Muscle of back (tissue), 11 donors: Measurements from ENCODE around the gene ZC3H7A. TPM values are rescaled to one million over a fixed set of nuclear protein-coding genes. Genes with fewer than 3 reads are reported as not detected.

Experiments
- DNase-seq, 3 donors: peaks; one replicate each; pipeline versions ENCODE4 v3.0.0 to v3.0.0-alpha.2; 2013
- polyA plus RNA-seq, 10 donors: library from polyadenylated mRNA; unstranded; fragments of 120-200 nt; gene quantifications; one replicate each; pipeline ENCODE4 v1.2.1, GENCODE V29; 2013; ENCODE audit not compliant: insufficient read length in 10 of 10

Gene ZC3H7A
- polyA plus RNA-seq, 10 donors = 31.6 to 73.4 (median 46.3) TPM

GRCh38 chr16:11706180-11706742 lies 90.8 kb downstream of the ZC3H7A start:
- DNase-seq = no peak

DNA sequence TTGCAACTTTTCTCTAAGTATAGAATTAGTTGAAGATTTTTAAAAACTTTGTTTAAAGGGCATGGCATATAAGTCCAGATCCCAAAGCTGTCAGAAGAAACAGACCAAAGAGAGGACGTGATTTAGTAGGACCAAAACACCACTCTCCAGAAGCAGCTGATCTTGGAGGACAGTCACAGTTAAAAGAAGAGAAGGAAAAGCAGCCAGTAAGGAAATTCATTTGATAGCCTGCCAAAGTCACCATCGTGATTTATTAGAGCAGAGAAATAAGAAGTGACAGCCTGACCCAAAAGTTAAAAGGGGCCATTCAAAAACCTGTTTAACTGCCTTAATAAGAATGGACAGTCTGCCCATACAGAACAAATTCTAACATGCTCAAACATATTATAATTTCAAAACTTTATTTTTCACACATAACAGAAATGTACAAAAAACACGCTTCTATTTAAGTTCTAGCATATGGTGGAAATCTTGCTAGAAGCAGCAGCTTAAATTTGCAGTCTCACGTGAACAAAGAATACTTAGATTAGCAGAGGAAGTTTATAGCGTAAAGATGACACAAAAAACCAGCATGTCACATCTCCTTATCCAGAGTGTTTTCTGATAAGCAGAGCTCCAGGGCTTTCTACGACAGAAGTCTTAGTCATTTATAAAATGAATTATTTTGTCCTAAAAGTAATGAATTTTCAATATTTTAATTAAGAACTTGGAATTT lies 91.6 kb downstream of the ZC3H7A start:
- no peak for DNase-seq

Other genes starting within 250 kb of the ZC3H7A start
- gene LITAF, start 210.3 kb downstream of the ZC3H7A start, polyA plus RNA-seq = 10 to 100 TPM; 18.6 to 58.3 (median 37.4) TPM
- 10 to 100 TPM; 19.6 to 30.6 (median 25.5) TPM for gene SNN, start 128.8 kb downstream of the ZC3H7A start, polyA plus RNA-seq
- 10 to 100 TPM; 16.8 to 24.6 (median 21.1) TPM for gene TXNDC11, start 54.4 kb downstream of the ZC3H7A start, polyA plus RNA-seq
- 100 to 1,000 TPM; 264 to 377 (median 306) TPM for gene RSL1D1, start 54.3 kb upstream of the ZC3H7A start, polyA plus RNA-seq
- 100 to 1,000 TPM in 1 of 10 donors, 10 to 100 TPM in 9; 75.5 to 113 (median 88.2) TPM for gene GSPT1, start 118.7 kb upstream of the ZC3H7A start, polyA plus RNA-seq
- gene NPIPB2, start 144.8 kb upstream of the ZC3H7A start, polyA plus RNA-seq = 1 to 10 TPM in 9 of 10 donors, under 1 TPM in 1; 0.19 to 5.8 (median 3.1) TPM
- under 1 TPM in 2 of 10 donors, not detected in 8; 0.23 to 0.32 TPM for gene TNFRSF17, start 168.0 kb upstream of the ZC3H7A start, polyA plus RNA-seq
- 10 to 100 TPM in 1 of 10 donors, 1 to 10 TPM in 9; 6.5 to 10.2 (median 8.4) TPM for gene SNX29, start 179.5 kb upstream of the ZC3H7A start, polyA plus RNA-seq